HCT116 (cell line): ENCODE results near the gene RABGAP1. TPM values are rescaled to one million over a fixed set of nuclear protein-coding genes. Genes with fewer than 3 reads are reported as not detected.

ENCODE experiments used
- ATAC-seq: fragments of 200-7000 bp; cut with Tn5 transposase; 2 replicates; pipeline ENCODE4 v1.9.1; 2020; ENCODE audit warnings: mild to moderate bottlenecking, moderate library complexity
- BruUV-seq: library from RNA; stranded (reverse); fragments of 400-500 nt; replicated peaks from 2 replicates; lab custom pipeline; 2021; lab: Mats Ljungman, UMichigan
- CTCF ChIA-PET: fragments of 300-600 bp; sonication (Branson Sonifier 250); formaldehyde crosslinking; loops from one replicate; lab custom pipeline; 2021; ENCODE audit warnings: antibody characterized with exemption; lab: Charles Lee
- POLR2A ChIA-PET: fragments of 300-600, 350-600 bp; sonication (Branson Sonifier 250); formaldehyde crosslinking; loops from one replicate; lab custom pipeline; 2021; ENCODE audit warnings: antibody characterized with exemption; lab: Charles Lee
- RAD21 ChIA-PET, 2 experiments: fragments of 300-600 bp; sonication (Branson Sonifier 250); formaldehyde crosslinking; loops; one replicate each; lab custom pipeline; 2023; ENCODE audit warnings: low total read pairs in 2 of 2; ENCODE audit not compliant: uncharacterized antibody in 2 of 2, unreplicated experiment in 2 of 2, low non-redundant PET in 1 of 2; lab: Charles Lee
- DNase-seq: peaks from one replicate; pipeline ENCODE4 v3.0.0-alpha.2; 2010; ENCODE audit warnings: low read depth, low spot score
- H2AFZ ChIP-seq: fragments of 200-600 bp; shearing (Covaris generic), sonication (generic); 2 replicates; pipeline ENCODE4 v1.6.1; 2017; ENCODE audit warnings: low read depth, mixed run types, mixed read lengths, antibody characterized with exemption, low read length; ENCODE audit not compliant: poor library complexity, severe bottlenecking
- H3K27ac ChIP-seq: 2 replicates; pipeline ENCODE4 v1.5.1; 2012; ENCODE audit warnings: low read depth, low read length
- H3K27me3 ChIP-seq: fragments of 200-600 bp; sonication (generic); 2 replicates; pipeline ENCODE4 v1.6.1; 2016; ENCODE audit warnings: mixed run types, low read length, mixed read lengths; ENCODE audit not compliant: insufficient read depth
- H3K36me3 ChIP-seq, 2 experiments: fragments of 200-500 bp in 1 of 2; fragments of 200-600 bp in 1 of 2; sonication (Bioruptor generic) in 1 of 2; sonication (generic) in 1 of 2; 2 replicates each; pipeline versions ENCODE4 v1.5.1 to v1.6.1; 2014 to 2016; ENCODE audit warnings: low read length in 2 of 2, inconsistent platforms in 1 of 2, mixed read lengths in 1 of 2, mixed run types in 1 of 2; ENCODE audit not compliant: insufficient read depth in 2 of 2, control insufficient read depth in 1 of 2
- H3K4me1 ChIP-seq, 2 experiments: fragments of 200-600 bp in 1 of 2; sonication (generic) in 1 of 2; 2 replicates each; pipeline versions ENCODE4 v1.5.1 to v1.6.1; 2012 to 2017; ENCODE audit warnings: low read length in 2 of 2, inconsistent platforms in 1 of 2, mild to moderate bottlenecking in 1 of 2, mixed read lengths in 1 of 2, mixed run types in 1 of 2, moderate library complexity in 1 of 2; ENCODE audit not compliant: insufficient read depth in 2 of 2, control insufficient read depth in 1 of 2
- H3K4me2 ChIP-seq: fragments of 200-600 bp; sonication (generic); 2 replicates; pipeline ENCODE4 v1.6.1; 2017; ENCODE audit warnings: mixed run types, low read length, mixed read lengths
- H3K4me3 ChIP-seq, 2 experiments: fragments of 200-600 bp in 1 of 2; sonication (generic) in 1 of 2; replicated peaks in 1 of 2; 2 replicates each; pipeline ENCODE4 v1.5.1; 2011 to 2016; ENCODE audit warnings: low read length in 2 of 2, control low read depth in 1 of 2, low read depth in 1 of 2, mild to moderate bottlenecking in 1 of 2, mixed read lengths in 1 of 2, mixed run types in 1 of 2
- H3K79me2 ChIP-seq: fragments of 200-600 bp; sonication (generic); 2 replicates; pipeline ENCODE4 v1.6.1; 2017; ENCODE audit warnings: mild to moderate bottlenecking, mixed run types, low read length, moderate library complexity, mixed read lengths; ENCODE audit not compliant: insufficient read depth
- H3K9ac ChIP-seq: fragments of 200-600 bp; sonication (generic); 2 replicates; pipeline ENCODE4 v1.6.1; 2016; ENCODE audit warnings: low read length, mixed read lengths
- H3K9me2 ChIP-seq: fragments of 200-600 bp; sonication (generic), shearing (Covaris generic); 2 replicates; pipeline ENCODE4 v1.6.1; 2017; ENCODE audit warnings: mixed run types, mild to moderate bottlenecking, moderate library complexity; ENCODE audit not compliant: insufficient read depth
- H3K9me3 ChIP-seq, 2 experiments: fragments of 200-500 bp in 1 of 2; fragments of 200-600 bp in 1 of 2; sonication (Bioruptor generic) in 1 of 2; sonication (generic) in 1 of 2; 2 replicates each; pipeline ENCODE4 v1.6.1; 2014 to 2017; ENCODE audit warnings: low read length in 2 of 2, mixed read lengths in 2 of 2, inconsistent platforms in 1 of 2, low read depth in 1 of 2, mild to moderate bottlenecking in 1 of 2, mixed run types in 1 of 2, moderate library complexity in 1 of 2; ENCODE audit not compliant: control insufficient read depth in 1 of 2, insufficient read depth in 1 of 2
- H4K20me1 ChIP-seq: fragments of 200-600 bp; sonication (generic), shearing (Covaris generic); 2 replicates; pipeline ENCODE4 v1.6.1; 2017; ENCODE audit warnings: mixed run types, mild to moderate bottlenecking, moderate library complexity; ENCODE audit not compliant: insufficient read depth
- CBX3 ChIP-seq: IDR thresholded peaks from 2 replicates; pipeline ENCODE4 v1.6.1; 2012; ENCODE audit warnings: low read depth
- CEBPB ChIP-seq: IDR thresholded peaks from 2 replicates; pipeline ENCODE4 v1.6.1; 2012; ENCODE audit warnings: low read depth
- EZH2phosphoT487 ChIP-seq: fragments of 200-600 bp; IDR thresholded peaks from 2 replicates; pipeline ENCODE4 v1.6.1; 2018; ENCODE audit warnings: antibody characterized with exemption, borderline replicate concordance
- FOSL1 ChIP-seq: IDR thresholded peaks from 2 replicates; pipeline ENCODE4 v1.6.1; 2012; ENCODE audit warnings: low read depth
- JUND ChIP-seq: IDR thresholded peaks from 2 replicates; pipeline ENCODE4 v1.6.1; 2012
- MAX ChIP-seq: IDR thresholded peaks from 2 replicates; pipeline ENCODE4 v1.6.1; 2012
- POLR2AphosphoS5 ChIP-seq: IDR thresholded peaks from 2 replicates; pipeline ENCODE4 v1.6.1; 2011; ENCODE audit warnings: mild to moderate bottlenecking, low read depth, low read length, moderate library complexity
- TCF7L2 ChIP-seq: IDR thresholded peaks from 2 replicates; pipeline ENCODE4 v1.7.0; 2011; ENCODE audit warnings: borderline replicate concordance, inconsistent platforms; ENCODE audit not compliant: insufficient read depth, insufficient read length; ENCODE audit errors: extremely low read depth
- YY1 ChIP-seq: IDR thresholded peaks from 2 replicates; pipeline ENCODE4 v1.6.1; 2011; ENCODE audit warnings: low read length, low read depth, moderate library complexity, mild to moderate bottlenecking; ENCODE audit not compliant: insufficient replicate concordance; ENCODE audit errors: extremely low read depth
- ZFX ChIP-seq: fragments of 450-650 bp; IDR thresholded peaks from 2 replicates; pipeline ENCODE4 v1.6.1; 2017
- intact Hi-C: fragments of 100-400 bp; cut with micrococcal nuclease; formaldehyde crosslinking; loops from 2 replicates; pipeline ENCODE4 v1.10.0; 2022
- total RNA-seq: library from RNA; stranded (reverse); gene quantifications from one replicate; pipeline ENCODE4 v1.2.1, GENCODE V29; 2021; ENCODE audit not compliant: unreplicated experiment

Gene RABGAP1
- total RNA-seq, 1 experiment from 2014 or later, result 29.7 TPM

- CTCF ChIA-PET, result no interaction called here
- POLR2A ChIA-PET, result no interaction called here
- H3K36me3 ChIP-seq, result no peaks in the 10 kb centered on the region
- H3K9ac ChIP-seq, result no peak overlapping the region
- RAD21 ChIA-PET, result no interaction called here
- no peak overlapping the region for H3K4me3 ChIP-seq
- no peaks in the 10 kb centered on the region for H3K79me2 ChIP-seq
- DNase-seq (no peak), ATAC-seq (no peak)
- no peaks in the 10 kb centered on the region for H3K9me2 ChIP-seq
- intact Hi-C loops, result no loop called here
- TF ChIP-seq FOSL1, result no peak
- TF ChIP-seq, all 23 proteins: peak for 0
- no peaks in the 10 kb centered on the region for H3K27me3 ChIP-seq
- no peaks in the 10 kb centered on the region for H4K20me1 ChIP-seq
- no peaks in the 10 kb centered on the region for H3K9me3 ChIP-seq
- no peaks in the 10 kb centered on the region for H3K4me1 ChIP-seq
- H3K27ac ChIP-seq, result no peak overlapping the region
- H3K4me2 ChIP-seq, result no peak overlapping the region
- H2AFZ ChIP-seq, result no peak overlapping the region
- BruUV-seq, result no TSS peak
Measured at GRCh38 chr9:123116036-123116435, 175.2 kb downstream of the RABGAP1 start.

- H2AFZ ChIP-seq, result no peak overlapping the region
- H3K9me2 ChIP-seq, result no peaks in the 10 kb centered on the region
- H4K20me1 ChIP-seq, result no peaks in the 10 kb centered on the region
- H3K27ac ChIP-seq, result no peak overlapping the region
- ATAC-seq, result no peak
- H3K9ac ChIP-seq, result no peak overlapping the region
- H3K9me3 ChIP-seq, result no peaks in the 10 kb centered on the region
- BruUV-seq, result no TSS peak
- H3K36me3 ChIP-seq, result no peaks in the 10 kb centered on the region
- DNase-seq, result no peak
- H3K79me2 ChIP-seq, result no peaks in the 10 kb centered on the region
- H3K27me3 ChIP-seq, result no peaks in the 10 kb centered on the region
- TF ChIP-seq EZH2phosphoT487, result no peak
- TF ChIP-seq JUND, result no peak
- no peak for TF ChIP-seq YY1
- TF ChIP-seq POLR2AphosphoS5, result no peak
- TF ChIP-seq TCF7L2, result no peak
- no peak for TF ChIP-seq CEBPB
- no peak for TF ChIP-seq CBX3
- no peak for TF ChIP-seq MAX
- TF ChIP-seq ZFX, result no peak
- ChIA-PET RAD21 (no interaction called here), CTCF (no interaction called here), POLR2A (no interaction called here)
- intact Hi-C loops, result no loop called here
- no peak overlapping the region for H3K4me2 ChIP-seq
- no peaks in the 10 kb centered on the region for H3K4me1 ChIP-seq
- no peak overlapping the region for H3K4me3 ChIP-seq
Measured at GRCh38 chr9:123119566-123119965, 178.7 kb downstream of the RABGAP1 start.
